Liver (tissue), 3 donors: Measurements from ENCODE around the gene OR52H1.

Experiments
- CTCF ChIP-seq: fragments of 150-350 bp; IDR thresholded peaks from 2 replicates; pipeline ENCODE4 v1.5.1; 2017; ENCODE audit warnings: improper control_type of control experiment, low read depth, low read length; ENCODE audit not compliant: missing input control
- EGR1 ChIP-seq, 2 donors: IDR thresholded peaks; 2 replicates each; pipeline ENCODE4 v1.6.1; 2016 to 2018; ENCODE audit warnings: antibody characterized with exemption in 2 of 2, low read depth in 2 of 2
- FOXA1 ChIP-seq: IDR thresholded peaks from 2 replicates; pipeline ENCODE4 v1.6.1; 2016; ENCODE audit warnings: antibody characterized with exemption
- GABPA ChIP-seq, 2 donors: IDR thresholded peaks in 1 of 2; conservative IDR thresholded peaks in 1 of 2; 2 replicates each; pipeline ENCODE4 v1.6.1; 2016; ENCODE audit warnings: antibody characterized with exemption in 2 of 2, mild to moderate bottlenecking in 1 of 2, moderate library complexity in 1 of 2
- MAX ChIP-seq: IDR thresholded peaks from 2 replicates; pipeline ENCODE4 v1.6.1; 2016; ENCODE audit warnings: antibody characterized with exemption
- RAD21 ChIP-seq, 2 donors: IDR thresholded peaks; 2 replicates each; pipeline ENCODE4 v1.6.1; 2016; ENCODE audit warnings: antibody characterized with exemption in 2 of 2, mild to moderate bottlenecking in 2 of 2
- REST ChIP-seq: IDR thresholded peaks from 2 replicates; pipeline ENCODE4 v1.6.1; 2016; ENCODE audit warnings: antibody characterized with exemption, mild to moderate bottlenecking
- SP1 ChIP-seq: IDR thresholded peaks from 2 replicates; pipeline ENCODE4 v1.6.1; 2018; ENCODE audit warnings: antibody characterized with exemption, mild to moderate bottlenecking
- YY1 ChIP-seq: IDR thresholded peaks from 2 replicates; pipeline ENCODE4 v1.6.1; 2016; ENCODE audit warnings: antibody characterized with exemption, mild to moderate bottlenecking
- donor health status: healthy.
- donor health status: healthy.

- TF ChIP-seq FOXA1 (no peak), CTCF (no peak), REST (no peak), YY1 (no peak), GABPA (IDR thresholded peaks at IDR 0.05 in 1 of 2, conservative IDR thresholded peaks at IDR 0.05 in 1 of 2) (no peak), RAD21 (IDR thresholded peaks at IDR 0.05) (no peak), MAX (no peak), EGR1 (IDR thresholded peaks at IDR 0.05; ENCODE audit: low read depth in 2 of 2) (no peak), SP1 (no peak)
These were observed 26.0 kb downstream of the OR52H1 start for GRCh38 chr11:5522308-5522707.
